Stomach (tissue), 4 donors: Measurements from ENCODE around the gene EHD1.
A peak's percentile ranks its signal among the peaks of the same experiment; 100 is the strongest.

Source experiments
- EP300 ChIP-seq: sonication (generic); formaldehyde crosslinking; IDR thresholded peaks from one replicate; pipeline ENCODE4 v1.6.1; 2017; ENCODE audit warnings: antibody characterized with exemption
- POLR2A ChIP-seq, 4 donors: fragments of 450-650 bp; IDR thresholded peaks; one replicate each; pipeline ENCODE4 v1.6.1; 2016; ENCODE audit warnings: antibody characterized with exemption in 4 of 4, control low read depth in 2 of 4, mild to moderate bottlenecking in 1 of 4, moderate library complexity in 1 of 4
- POLR2AphosphoS5 ChIP-seq, 3 donors: sonication (generic); formaldehyde crosslinking; IDR thresholded peaks; one replicate each; pipeline ENCODE4 v1.6.1; 2016; ENCODE audit warnings: antibody characterized with exemption in 3 of 3
- TF ChIP-seq, protein P1 (sequence below), 7 experiments: fragments of 450-650 bp in 4 of 7; fragments of 200-600 bp in 3 of 7; sonication (generic) in 3 of 7; IDR thresholded peaks; one replicate each; pipeline ENCODE4 v1.5.1; 2016 to 2019; ENCODE audit warnings: antibody characterized with exemption in 7 of 7, control low read depth in 2 of 7, mild to moderate bottlenecking in 1 of 7

DNA sequence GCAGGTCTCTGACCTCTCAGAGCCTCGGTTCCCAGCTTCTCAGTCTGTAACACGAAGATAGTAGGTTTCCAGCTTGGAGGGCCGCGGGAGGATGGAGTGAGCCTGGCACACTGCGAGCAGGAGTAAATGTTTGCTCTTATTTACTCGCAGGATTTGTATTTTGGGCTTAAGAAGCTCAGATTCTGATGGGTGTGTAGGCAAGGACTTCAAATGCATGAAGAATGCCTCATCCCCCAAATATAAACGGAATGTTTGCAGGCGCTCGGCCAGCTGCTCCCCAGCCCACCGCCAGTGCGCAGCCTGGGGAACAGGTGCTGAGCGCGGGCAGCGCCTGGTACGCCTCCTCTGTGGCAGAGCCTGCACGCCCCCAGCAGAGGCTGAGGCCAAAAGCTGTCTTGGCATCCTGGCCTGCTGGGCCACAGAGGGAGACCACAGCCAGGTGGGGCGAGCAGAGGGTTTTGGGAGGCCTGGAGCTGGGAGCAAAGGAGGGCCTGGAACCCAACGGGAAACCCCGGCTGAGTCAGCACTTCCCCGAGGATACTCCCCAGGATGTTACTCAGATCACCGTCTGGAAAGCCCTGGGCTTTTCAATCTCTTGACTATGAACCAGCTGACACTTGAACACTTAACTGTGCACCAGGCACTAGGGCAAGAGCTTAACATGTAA is 9.4 kb downstream of the EHD1 start:
- no peak for TF ChIP-seq POLR2A (IDR thresholded peaks at IDR 0.05)
- TF ChIP-seq, protein P1, sequence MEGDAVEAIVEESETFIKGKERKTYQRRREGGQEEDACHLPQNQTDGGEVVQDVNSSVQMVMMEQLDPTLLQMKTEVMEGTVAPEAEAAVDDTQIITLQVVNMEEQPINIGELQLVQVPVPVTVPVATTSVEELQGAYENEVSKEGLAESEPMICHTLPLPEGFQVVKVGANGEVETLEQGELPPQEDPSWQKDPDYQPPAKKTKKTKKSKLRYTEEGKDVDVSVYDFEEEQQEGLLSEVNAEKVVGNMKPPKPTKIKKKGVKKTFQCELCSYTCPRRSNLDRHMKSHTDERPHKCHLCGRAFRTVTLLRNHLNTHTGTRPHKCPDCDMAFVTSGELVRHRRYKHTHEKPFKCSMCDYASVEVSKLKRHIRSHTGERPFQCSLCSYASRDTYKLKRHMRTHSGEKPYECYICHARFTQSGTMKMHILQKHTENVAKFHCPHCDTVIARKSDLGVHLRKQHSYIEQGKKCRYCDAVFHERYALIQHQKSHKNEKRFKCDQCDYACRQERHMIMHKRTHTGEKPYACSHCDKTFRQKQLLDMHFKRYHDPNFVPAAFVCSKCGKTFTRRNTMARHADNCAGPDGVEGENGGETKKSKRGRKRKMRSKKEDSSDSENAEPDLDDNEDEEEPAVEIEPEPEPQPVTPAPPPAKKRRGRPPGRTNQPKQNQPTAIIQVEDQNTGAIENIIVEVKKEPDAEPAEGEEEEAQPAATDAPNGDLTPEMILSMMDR (IDR thresholded peaks at IDR 0.05): no peak
- TF ChIP-seq POLR2AphosphoS5 (IDR thresholded peaks at IDR 0.05): peak in 1 of 3 donors; percentile 48
- no peak for TF ChIP-seq EP300
